Measurements from ENCODE around the gene STPG4.

- TF ChIP-seq, protein P1, sequence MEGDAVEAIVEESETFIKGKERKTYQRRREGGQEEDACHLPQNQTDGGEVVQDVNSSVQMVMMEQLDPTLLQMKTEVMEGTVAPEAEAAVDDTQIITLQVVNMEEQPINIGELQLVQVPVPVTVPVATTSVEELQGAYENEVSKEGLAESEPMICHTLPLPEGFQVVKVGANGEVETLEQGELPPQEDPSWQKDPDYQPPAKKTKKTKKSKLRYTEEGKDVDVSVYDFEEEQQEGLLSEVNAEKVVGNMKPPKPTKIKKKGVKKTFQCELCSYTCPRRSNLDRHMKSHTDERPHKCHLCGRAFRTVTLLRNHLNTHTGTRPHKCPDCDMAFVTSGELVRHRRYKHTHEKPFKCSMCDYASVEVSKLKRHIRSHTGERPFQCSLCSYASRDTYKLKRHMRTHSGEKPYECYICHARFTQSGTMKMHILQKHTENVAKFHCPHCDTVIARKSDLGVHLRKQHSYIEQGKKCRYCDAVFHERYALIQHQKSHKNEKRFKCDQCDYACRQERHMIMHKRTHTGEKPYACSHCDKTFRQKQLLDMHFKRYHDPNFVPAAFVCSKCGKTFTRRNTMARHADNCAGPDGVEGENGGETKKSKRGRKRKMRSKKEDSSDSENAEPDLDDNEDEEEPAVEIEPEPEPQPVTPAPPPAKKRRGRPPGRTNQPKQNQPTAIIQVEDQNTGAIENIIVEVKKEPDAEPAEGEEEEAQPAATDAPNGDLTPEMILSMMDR (conservative IDR thresholded peaks at IDR 0.05), result peak; percentile 22; the same call in 1 of the 2 replicates
- no peak for TF ChIP-seq EZH2 (IDR thresholded peaks at IDR 0.05; ENCODE audit: low read depth)
Measured at GRCh38 chr2:47195148-47195547, 40.0 kb upstream of the STPG4 start.
